NOMO-1 (cell line): ENCODE measurements around the gene CHST1.

Experiments used
- DNase-seq, 2 experiments: peaks; one replicate each; lab custom pipeline; 2025; ENCODE audit not compliant: unreplicated experiment in 2 of 2; lab: John Stamatoyannopoulos, UW

Gene CHST1

GRCh38 chr11:45661439-45662055, 3.9 kb downstream of the CHST1 start:
- DNase-seq = no peak

DNA sequence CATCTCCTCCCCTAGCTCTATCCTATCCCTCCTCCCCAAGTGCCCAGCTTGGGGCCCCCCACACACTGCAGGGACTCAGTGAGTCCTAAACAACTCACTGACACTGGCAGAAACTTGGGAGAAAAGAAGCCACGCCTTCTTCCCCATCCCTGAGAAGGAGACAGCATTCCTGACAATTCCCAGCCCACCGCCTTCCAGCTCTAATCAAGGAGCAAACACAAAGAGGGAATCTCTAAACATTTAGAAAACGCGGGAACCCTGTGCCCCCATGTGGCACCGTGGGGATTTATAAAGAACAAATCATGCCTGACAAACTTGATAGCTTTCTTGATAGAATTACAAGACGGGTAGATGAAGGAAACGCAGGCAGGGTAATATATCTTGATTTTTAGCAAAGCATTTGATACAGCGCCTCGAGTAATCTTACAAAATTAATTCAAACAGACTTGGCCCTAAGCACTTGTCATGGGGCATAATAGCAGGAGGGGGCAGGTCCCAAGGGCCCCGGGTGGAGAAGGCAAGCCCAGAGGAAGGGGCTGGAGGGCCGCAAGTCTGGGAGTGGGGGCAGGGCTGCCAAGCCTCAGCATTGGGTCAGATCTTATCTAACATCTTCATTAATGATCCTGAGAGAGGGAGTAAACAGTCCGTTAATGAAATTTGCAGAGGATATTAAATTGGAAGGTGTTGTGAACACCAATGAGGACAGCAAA, 4.5 kb downstream of the CHST1 start:
- no peak for DNase-seq

- DNase-seq = no peak
Observed at GRCh38 chr11:45659818-45660160, 5.6 kb downstream of the CHST1 start.

- no peak for DNase-seq
Observed at GRCh38 chr11:45659031-45659817, 6.2 kb downstream of the CHST1 start.

DNA sequence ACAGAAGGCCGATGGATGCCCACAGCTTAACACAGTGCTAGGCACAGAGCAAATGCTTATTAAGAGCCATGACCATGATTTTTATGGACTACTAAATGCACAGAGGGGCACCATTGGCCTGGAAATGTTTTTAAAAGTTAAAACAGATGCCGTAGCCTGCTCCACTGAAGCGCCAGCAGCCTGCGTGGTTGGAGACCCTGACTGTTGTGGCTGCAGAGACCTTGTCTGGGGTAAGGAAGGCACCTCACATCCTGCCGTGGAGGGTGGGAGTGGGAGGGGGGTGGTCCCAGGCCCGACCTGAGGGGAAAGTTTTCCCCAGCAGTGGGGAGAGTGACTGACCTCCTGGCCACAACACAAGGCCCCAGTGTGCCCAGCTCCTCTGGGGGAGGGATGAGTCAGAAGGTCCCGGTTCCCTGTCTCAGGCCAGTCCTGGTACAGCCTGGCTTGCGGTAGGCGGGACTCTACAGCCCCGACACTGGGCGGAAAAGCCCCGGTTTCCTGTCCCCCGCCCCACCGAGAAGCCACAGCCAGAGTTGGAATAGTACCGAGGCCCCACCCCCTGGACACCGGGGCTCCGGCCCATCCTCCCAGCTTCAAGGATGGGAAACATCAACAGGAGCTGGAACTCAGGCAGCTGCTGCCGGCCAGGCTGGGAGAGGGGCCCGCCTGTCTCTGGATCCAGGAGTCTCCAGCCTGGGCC, 7.0 kb downstream of the CHST1 start:
- DNase-seq = no peak

GRCh38 chr11:45657496-45658260, 7.7 kb downstream of the CHST1 start:
- DNase-seq = no peak

- DNase-seq = no peak
Observed at GRCh38 chr11:45655831-45656230, 9.6 kb downstream of the CHST1 start.

GRCh38 chr11:45655347-45655756, 10.1 kb downstream of the CHST1 start:
- peak; percentile 15 to 29 for DNase-seq

DNA sequence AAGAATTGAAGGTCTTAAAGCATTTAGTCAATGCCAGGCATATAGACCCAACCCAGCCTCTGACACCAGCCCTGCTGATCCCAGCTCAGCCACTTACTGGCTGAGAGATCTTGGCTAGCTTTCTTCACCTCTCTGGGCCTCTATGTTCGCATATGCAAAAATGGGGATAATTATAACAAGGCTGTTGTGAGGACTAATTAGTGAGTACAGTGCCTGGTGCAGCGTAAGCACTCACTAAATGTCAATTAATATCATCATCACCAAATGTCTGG, 10.5 kb downstream of the CHST1 start:
- DNase-seq = no peak

DNA sequence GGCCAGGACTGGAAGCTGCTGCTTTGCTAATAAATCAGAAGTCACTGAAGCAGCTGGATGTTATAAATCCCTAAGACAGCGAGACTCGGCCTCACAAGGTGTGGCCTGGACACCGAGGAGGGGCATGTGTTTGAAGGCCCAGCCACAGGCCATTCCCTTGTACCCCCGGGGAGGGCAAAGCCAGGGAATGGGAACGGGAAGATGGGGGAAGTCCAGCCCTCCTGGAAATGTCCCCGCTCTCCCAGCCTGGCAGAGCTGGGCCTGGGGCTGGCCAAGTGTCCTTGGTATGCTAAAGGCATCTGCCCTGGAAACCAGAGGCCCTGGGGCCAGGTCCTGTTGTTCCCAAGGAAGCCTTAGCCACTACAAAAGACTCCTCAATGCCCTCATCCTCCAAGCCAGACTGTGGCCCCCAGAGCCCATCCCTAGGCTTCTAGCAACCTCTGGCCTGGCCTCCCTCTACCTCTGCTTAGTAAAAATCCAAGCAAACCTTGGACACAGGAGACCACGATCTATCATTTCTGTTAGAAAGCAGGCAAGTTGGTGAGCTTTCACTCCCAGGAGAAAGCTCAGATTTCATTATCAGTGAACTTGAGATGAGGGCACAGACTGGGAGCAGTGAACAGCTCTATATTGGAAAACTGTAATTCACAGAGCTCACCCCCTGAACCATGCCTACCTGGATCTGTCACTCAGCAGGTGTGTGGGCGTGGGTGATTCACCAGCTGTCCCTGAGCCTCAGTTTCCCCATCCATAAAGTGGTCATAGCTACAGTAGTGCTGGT, 11.0 kb downstream of the CHST1 start:
- no peak for DNase-seq

DNA sequence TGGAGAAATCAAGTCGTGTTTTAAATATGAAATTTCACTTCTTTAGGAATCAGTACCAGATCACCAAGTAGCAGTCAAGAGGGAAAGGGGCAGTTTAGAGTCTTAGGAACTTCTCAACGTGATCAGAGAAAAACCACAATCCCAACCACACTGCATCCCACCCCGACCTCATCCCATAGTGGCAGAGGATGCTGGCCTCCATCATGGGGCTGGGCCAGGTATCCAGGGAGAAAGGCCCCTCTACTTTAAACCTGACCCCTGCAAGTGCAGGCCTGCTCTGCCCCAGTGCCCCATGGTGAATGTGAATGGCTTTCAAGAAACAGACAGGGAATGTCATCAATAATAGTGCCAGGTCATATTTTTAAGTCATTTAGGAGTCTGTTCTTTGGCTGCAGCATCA, 12.1 kb downstream of the CHST1 start:
- no peak for DNase-seq

- no peak for DNase-seq
Observed at GRCh38 chr11:45652781-45653180, 12.6 kb downstream of the CHST1 start.

DNA sequence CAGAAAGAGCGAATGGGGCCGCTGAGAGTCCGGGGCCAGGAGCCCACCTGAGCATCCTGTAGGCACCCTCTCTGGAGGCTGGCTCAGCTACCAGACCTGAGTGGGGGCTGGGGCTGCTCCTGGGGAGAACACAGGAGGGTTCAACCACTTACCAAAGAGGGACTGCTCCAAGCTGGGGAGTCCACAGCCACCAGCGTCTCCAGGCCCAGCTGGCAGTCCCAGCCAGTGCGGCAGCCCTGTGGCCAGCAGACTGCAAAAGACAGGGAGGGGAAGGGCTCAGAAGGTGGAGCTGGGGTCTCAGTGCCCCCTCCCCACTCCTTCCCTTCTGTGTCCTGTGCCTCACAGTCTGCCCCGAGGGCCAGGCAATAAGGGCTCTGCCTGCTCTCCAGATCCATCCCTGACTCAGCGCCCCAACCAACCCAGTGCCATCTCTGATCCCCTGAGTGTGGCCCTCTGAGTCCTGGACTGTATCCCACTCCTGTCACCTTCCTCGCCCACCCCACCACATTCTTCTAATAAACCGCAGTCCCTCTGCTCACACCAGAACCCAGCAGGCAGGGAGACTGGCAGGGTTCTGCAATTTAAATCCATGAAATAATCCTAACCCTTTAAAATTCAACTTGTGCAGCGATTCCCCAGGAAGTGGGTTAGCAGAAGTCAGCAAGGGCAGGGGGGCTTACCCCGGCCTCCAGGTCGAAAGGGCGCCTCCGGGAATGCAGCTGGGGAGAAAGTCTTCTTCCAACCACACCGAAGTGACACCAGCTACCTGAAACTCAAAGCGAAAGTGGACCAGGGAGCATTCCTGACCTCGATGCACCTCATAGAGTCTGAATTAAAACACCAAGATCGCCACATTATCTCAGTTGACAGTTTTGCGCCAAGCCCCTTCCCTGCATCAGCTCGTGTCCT, 13.3 kb downstream of the CHST1 start:
- DNase-seq = no peak

DNA sequence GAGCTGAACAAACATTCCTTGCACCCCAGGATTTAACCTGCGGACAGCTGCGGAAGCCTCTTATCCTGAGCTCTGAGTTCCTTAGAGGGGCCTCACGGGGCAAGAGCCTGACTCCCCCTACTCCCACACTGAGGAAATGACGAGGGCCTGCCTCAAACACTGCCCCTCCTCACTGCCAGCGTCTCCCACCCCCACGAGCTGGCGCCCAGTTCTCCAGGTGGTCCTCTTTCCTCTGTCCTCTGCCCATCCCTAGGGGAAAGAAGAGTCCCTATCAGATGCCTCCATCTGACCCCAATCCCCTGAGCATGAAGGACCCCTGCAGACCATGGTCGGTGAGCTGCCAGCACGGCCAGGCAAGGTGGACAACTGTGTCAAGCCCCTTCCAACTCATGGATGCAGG, 14.3 kb downstream of the CHST1 start:
- no peak for DNase-seq

GRCh38 chr11:45650166-45651095, 15.0 kb downstream of the CHST1 start:
- no peak for DNase-seq

DNA sequence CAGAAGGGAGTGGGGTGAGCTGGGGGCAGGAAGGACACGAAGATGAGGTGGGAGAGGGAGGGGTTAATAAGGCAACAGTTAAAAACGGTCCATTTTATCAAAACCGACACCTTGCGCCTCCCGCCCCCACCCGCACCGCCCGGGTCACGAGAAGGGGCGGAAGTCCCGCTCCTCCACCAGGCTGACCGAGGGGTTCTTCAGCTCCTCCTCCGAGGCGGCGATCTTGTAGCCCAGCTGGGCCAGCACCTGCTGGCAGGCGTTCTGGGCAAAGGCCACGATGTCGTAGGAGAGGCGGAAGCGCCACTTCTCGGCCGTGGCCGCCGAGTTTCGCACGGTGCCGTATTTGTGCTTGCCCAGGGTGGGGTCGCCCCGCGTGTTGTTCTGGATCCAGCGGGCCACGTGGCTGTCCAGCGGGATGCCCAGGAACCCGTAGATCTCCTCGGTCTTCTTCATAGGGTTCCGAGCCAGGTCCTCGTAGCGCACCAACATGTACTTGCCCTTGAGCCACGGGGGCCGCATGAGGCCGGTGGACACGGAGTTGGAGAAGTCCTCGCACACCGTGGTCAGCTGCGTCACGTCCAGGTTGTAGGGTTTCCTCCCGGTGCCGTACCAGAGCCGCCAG, 15.8 kb downstream of the CHST1 start:
- no peak for DNase-seq

GRCh38 chr11:45648931-45649330, 16.5 kb downstream of the CHST1 start:
- no peak for DNase-seq

- DNase-seq = no peak
Observed at GRCh38 chr11:45647786-45648185, 17.6 kb downstream of the CHST1 start.
